Measurements from ENCODE around the gene RAP1GAP2.
"Not testable (repeated sequence)": the region's sequence is repeated elsewhere in the genome, so short reads cannot be mapped to it uniquely, and the experiment has no call there.

Gene RAP1GAP2

GRCh38 chr17:3027786-3028532 lies 231.7 kb downstream of the RAP1GAP2 start:
- no peak for ATAC-seq (ENCODE audit: insufficient read depth, low read depth)
- no peaks in the 10 kb centered on the region for H3K79me2 ChIP-seq (ENCODE audit: insufficient read depth, low read length)

GRCh38 chr17:3029213-3029913 lies 233.1 kb downstream of the RAP1GAP2 start:
- H3K27me3 ChIP-seq (ENCODE audit: insufficient read depth, low read length, poor library complexity), result no peaks in the 10 kb centered on the region
- no peaks in the 10 kb centered on the region for H3K36me3 ChIP-seq (ENCODE audit: insufficient read depth, low read length)
- no peaks in the 10 kb centered on the region for H3K4me1 ChIP-seq (ENCODE audit: insufficient read depth, low read length)
- H3K27ac ChIP-seq (ENCODE audit: low read length), result no peak overlapping the region
- no peak overlapping the region for H3K9ac ChIP-seq (ENCODE audit: low read depth, low read length)
- DNase-seq (no peak), ATAC-seq (ENCODE audit: insufficient read depth, low read depth) (no peak)
- H3K9me3 ChIP-seq (ENCODE audit: insufficient read depth, low read length, severe bottlenecking), result no peaks in the 10 kb centered on the region
- H3K4me2 ChIP-seq (ENCODE audit: insufficient read depth, low read length), result no peak overlapping the region
- no peak overlapping the region for H3K4me3 ChIP-seq (ENCODE audit: low read depth in 1 of 2, low read length in 2 of 2)
- no peaks in the 10 kb centered on the region for H3K79me2 ChIP-seq (ENCODE audit: insufficient read depth, low read length)
- no peak overlapping the region for H2AFZ ChIP-seq (ENCODE audit: low read depth, low read length)
- H4K20me1 ChIP-seq (ENCODE audit: insufficient read depth, low read length), result no peaks in the 10 kb centered on the region
- no peak for TF ChIP-seq EZH2 (IDR thresholded peaks at IDR 0.05; ENCODE audit: borderline replicate concordance, low read depth, low read length, severe bottlenecking)
- TF ChIP-seq CTCF (IDR thresholded peaks at IDR 0.05; ENCODE audit: borderline replicate concordance, extremely low read depth, low read length, poor library complexity, severe bottlenecking), result no peak

More at GRCh38 chr17:3027786-3028532, 231.7 kb downstream of the RAP1GAP2 start:
- TF ChIP-seq CTCF (IDR thresholded peaks at IDR 0.05; ENCODE audit: borderline replicate concordance, extremely low read depth, low read length, poor library complexity, severe bottlenecking) (no peak), EZH2 (IDR thresholded peaks at IDR 0.05; ENCODE audit: borderline replicate concordance, low read depth, low read length, severe bottlenecking) (no peak)
- Histone ChIP-seq H3K4me3 (ENCODE audit: low read depth in 1 of 2, low read length in 2 of 2) (no peak overlapping the region), H4K20me1 (ENCODE audit: insufficient read depth, low read length) (no peaks in the 10 kb centered on the region), H3K27ac (ENCODE audit: low read length) (no peak overlapping the region), H3K36me3 (ENCODE audit: insufficient read depth, low read length) (no peaks in the 10 kb centered on the region), H3K4me2 (ENCODE audit: insufficient read depth, low read length) (no peak overlapping the region), H2AFZ (ENCODE audit: low read depth, low read length) (no peak overlapping the region), H3K9ac (ENCODE audit: low read depth, low read length) (no peak overlapping the region), H3K9me3 (ENCODE audit: insufficient read depth, low read length, severe bottlenecking) (no peaks in the 10 kb centered on the region), H3K4me1 (ENCODE audit: insufficient read depth, low read length) (no peaks in the 10 kb centered on the region), H3K27me3 (ENCODE audit: insufficient read depth, low read length, poor library complexity) (no peaks in the 10 kb centered on the region)
- DNase-seq, result no peak

GRCh38 chr17:3030096-3030495 lies 233.9 kb downstream of the RAP1GAP2 start:
- no peak overlapping the region for H3K4me3 ChIP-seq (ENCODE audit: low read depth in 1 of 2, low read length in 2 of 2)
- H3K79me2 ChIP-seq (ENCODE audit: insufficient read depth, low read length), result no peaks in the 10 kb centered on the region
- no peak overlapping the region for H3K27ac ChIP-seq (ENCODE audit: low read length)
- TF ChIP-seq EZH2 (IDR thresholded peaks at IDR 0.05; ENCODE audit: borderline replicate concordance, low read depth, low read length, severe bottlenecking) (no peak), CTCF (IDR thresholded peaks at IDR 0.05; ENCODE audit: borderline replicate concordance, extremely low read depth, low read length, poor library complexity, severe bottlenecking) (no peak)
- DNase-seq (no peak), ATAC-seq (ENCODE audit: insufficient read depth, low read depth) (no peak)
- no peaks in the 10 kb centered on the region for H3K4me1 ChIP-seq (ENCODE audit: insufficient read depth, low read length)
- no peaks in the 10 kb centered on the region for H3K27me3 ChIP-seq (ENCODE audit: insufficient read depth, low read length, poor library complexity)
- no peak overlapping the region for H3K4me2 ChIP-seq (ENCODE audit: insufficient read depth, low read length)
- no peak overlapping the region for H3K9ac ChIP-seq (ENCODE audit: low read depth, low read length)
- no peak overlapping the region for H2AFZ ChIP-seq (ENCODE audit: low read depth, low read length)
- no peaks in the 10 kb centered on the region for H4K20me1 ChIP-seq (ENCODE audit: insufficient read depth, low read length)
- H3K9me3 ChIP-seq (ENCODE audit: insufficient read depth, low read length, severe bottlenecking), result no peaks in the 10 kb centered on the region
- H3K36me3 ChIP-seq (ENCODE audit: insufficient read depth, low read length), result no peaks in the 10 kb centered on the region

DNA sequence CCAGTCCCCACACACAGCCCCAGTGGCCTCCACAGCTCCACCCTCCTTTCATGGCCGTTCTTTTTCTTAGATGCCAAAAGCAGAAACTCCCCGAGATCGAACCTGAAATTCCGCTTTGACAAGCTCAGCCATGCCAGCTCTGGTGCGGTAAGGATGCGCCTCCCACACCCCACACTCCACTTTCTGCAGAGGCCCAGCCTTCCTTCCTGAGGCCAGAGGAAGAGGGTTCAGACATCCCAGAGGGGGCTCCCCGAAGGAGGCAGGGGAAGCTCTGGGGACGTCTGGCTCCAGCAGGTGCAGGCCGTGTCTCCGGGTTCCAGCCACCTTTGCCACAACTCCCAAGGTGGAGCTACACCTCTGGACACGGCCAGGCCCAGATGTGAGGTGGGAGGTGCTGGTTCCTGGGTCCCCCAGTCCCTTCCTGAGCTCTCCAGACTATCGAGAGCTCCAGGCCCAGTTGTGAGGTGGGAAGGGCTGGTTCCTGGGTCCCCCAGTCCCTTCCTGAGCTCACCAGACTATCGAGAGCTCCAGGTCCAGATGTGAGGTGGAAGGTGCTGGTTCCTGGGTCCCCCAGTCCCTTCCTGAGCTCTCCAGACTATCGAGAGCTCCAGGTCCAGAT lies 234.7 kb downstream of the RAP1GAP2 start:
- H3K9ac ChIP-seq (ENCODE audit: low read depth, low read length); H3K4me3 ChIP-seq (ENCODE audit: low read depth in 1 of 2, low read length in 2 of 2); H3K27me3 ChIP-seq (ENCODE audit: insufficient read depth, low read length, poor library complexity); H2AFZ ChIP-seq (ENCODE audit: low read depth, low read length); H3K79me2 ChIP-seq (ENCODE audit: insufficient read depth, low read length); DNase-seq; H3K27ac ChIP-seq (ENCODE audit: low read length); H4K20me1 ChIP-seq (ENCODE audit: insufficient read depth, low read length); ATAC-seq (ENCODE audit: insufficient read depth, low read depth); H3K4me1 ChIP-seq (ENCODE audit: insufficient read depth, low read length); H3K4me2 ChIP-seq (ENCODE audit: insufficient read depth, low read length); H3K9me3 ChIP-seq (ENCODE audit: insufficient read depth, low read length, severe bottlenecking); H3K36me3 ChIP-seq (ENCODE audit: insufficient read depth, low read length): not testable (repeated sequence)

All from DND-41 (cell line).